ENCODE results near the gene CCDC116. TPM values are rescaled to one million over a fixed set of nuclear protein-coding genes. Genes with fewer than 3 reads are reported as not detected.

The CCDC116 gene
- total RNA-seq, 1 experiment from 2014 or later, result 0.33 TPM

DNA sequence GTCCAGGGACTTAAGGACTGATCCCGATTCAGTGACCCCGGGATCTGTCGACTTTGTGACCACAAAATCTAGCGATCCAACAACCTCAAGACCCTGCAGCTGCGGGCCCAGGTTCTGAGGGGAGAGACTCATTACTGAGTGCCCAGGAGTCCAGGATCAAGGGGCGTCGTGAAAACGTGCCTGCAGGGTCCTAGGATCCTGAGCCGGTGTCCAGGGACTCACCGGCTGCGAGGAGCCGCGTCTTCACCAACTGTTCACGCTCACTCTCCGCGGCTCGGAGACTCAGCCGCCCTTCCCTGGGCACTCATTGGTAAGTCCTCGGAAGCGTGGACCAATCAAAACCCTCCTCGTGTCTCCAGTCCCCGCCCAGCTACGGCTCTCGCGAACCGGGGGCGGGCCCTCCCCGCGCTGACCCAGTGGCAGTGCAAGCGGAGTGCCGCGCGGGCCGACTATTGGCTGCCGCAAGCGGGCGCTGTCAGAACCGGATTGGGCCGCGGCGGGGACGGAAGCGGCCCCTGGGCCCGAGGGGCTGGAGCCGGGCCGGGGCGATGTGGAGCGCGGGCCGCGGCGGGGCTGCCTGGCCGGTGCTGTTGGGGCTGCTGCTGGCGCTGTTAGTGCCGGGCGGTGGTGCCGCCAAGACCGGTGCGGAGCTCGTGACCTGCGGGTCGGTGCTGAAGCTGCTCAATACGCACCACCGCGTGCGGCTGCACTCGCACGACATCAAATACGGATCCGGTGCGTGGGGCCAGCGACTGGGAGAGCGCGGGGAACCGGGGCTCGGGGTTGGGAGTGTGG lies 9.4 kb downstream of the CCDC116 start, which contains the start of gene SDF2L1:
Gene SDF2L1, plus strand, starts transcription at position 514 of the 795 bp plus-strand sequence. Its CDS starts 35 bp downstream, at position 549.
- no peaks in the 10 kb centered on the region for H3K9me3 ChIP-seq (ENCODE audit: insufficient read depth, low read depth)
- H3K9me2 ChIP-seq (ENCODE audit: insufficient read depth), result no peaks in the 10 kb centered on the region
- peak; percentile 93 to 95 for DNase-seq
- BruUV-seq (replicated peaks), result no TSS peak
- H4K20me1 ChIP-seq (ENCODE audit: insufficient read depth), result no peaks in the 10 kb centered on the region; the same call in 1 of the 2 replicates
- ChIA-PET CTCF (interaction anchor here (0.7 to 2.2 kb wide), 3 partner anchors 13 to 34 kb away, joined by 4 to 12 read pairs (median 4); no protein-coding TSS in a partner anchor), POLR2A (ENCODE audit: unreplicated experiment) (interaction anchor here (0.6 to 0.7 kb wide), 3 partner anchors 13 to 670 kb away, joined by 3 to 5 read pairs (median 3); no protein-coding TSS in a partner anchor)
- intact Hi-C loops (cut with micrococcal nuclease; ENCODE audit: unreplicated experiment), result no loop called here
- peak within 1 kb of the TSS; percentile 90 for H3K4me2 ChIP-seq
- H3K4me1 ChIP-seq (replicated peaks; ENCODE audit: insufficient read depth), result no peaks in the 10 kb centered on the region; the same call in 1 of the 2 replicates
- H3K36me3 ChIP-seq (ENCODE audit: low read depth), result no peaks in the 10 kb centered on the region
- peak within 1 kb of the TSS; percentile 74 for H3K27ac ChIP-seq
- H3F3A ChIP-seq (ENCODE audit: insufficient read depth, low read depth), result no peaks in the 10 kb centered on the region
- H3K4me3 ChIP-seq, result peak within 1 kb of the TSS; percentile 67
- H3K79me2 ChIP-seq (ENCODE audit: low read depth), result no peaks in the 10 kb centered on the region
- no peaks in the 10 kb centered on the region for H3K27me3 ChIP-seq (ENCODE audit: insufficient read depth, low read depth)
- TF ChIP-seq, protein P1, sequence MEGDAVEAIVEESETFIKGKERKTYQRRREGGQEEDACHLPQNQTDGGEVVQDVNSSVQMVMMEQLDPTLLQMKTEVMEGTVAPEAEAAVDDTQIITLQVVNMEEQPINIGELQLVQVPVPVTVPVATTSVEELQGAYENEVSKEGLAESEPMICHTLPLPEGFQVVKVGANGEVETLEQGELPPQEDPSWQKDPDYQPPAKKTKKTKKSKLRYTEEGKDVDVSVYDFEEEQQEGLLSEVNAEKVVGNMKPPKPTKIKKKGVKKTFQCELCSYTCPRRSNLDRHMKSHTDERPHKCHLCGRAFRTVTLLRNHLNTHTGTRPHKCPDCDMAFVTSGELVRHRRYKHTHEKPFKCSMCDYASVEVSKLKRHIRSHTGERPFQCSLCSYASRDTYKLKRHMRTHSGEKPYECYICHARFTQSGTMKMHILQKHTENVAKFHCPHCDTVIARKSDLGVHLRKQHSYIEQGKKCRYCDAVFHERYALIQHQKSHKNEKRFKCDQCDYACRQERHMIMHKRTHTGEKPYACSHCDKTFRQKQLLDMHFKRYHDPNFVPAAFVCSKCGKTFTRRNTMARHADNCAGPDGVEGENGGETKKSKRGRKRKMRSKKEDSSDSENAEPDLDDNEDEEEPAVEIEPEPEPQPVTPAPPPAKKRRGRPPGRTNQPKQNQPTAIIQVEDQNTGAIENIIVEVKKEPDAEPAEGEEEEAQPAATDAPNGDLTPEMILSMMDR (conservative IDR thresholded peaks at IDR 0.05), result peak; percentile 47
- TF ChIP-seq EZH2 (IDR thresholded peaks at IDR 0.05; ENCODE audit: low read depth), result no peak
- peak within 1 kb of the TSS; percentile 84 for H2AFZ ChIP-seq

DNA sequence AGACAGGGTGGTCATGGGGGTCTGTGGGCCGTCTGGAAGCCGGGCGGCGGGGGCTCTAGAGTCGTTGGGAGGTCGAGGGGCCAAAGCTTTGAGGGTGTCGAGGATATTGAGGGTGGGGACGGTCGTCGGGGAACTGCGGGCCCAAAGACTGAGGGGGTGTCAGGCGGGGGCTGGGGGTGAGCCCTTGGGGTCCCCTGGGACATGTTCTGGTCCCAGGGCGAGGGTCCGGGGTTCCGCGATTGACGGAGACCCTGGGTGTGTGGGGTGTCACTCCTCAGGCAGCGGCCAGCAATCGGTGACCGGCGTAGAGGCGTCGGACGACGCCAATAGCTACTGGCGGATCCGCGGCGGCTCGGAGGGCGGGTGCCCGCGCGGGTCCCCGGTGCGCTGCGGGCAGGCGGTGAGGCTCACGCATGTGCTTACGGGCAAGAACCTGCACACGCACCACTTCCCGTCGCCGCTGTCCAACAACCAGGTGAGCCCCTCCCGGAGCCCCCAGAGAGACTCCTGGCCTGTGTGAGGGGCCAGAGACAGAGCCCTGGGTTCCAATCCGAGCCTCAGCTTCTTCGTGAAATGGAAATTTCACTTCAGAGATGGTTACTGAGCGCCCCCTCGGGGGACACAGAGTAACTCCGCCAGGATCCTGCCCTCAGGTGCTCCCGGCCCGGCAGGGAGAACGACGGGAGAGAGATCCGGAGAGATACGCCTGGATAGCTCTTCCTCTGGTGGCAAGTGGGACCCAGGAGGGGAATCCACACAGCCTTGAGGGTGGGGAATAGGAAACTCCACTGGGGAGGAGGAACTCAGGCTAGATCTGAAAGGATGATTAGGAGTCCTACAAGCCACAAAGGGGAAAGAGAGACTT lies 10.3 kb downstream of the CCDC116 start:
- Histone ChIP-seq H3F3A (ENCODE audit: insufficient read depth, low read depth) (no peaks in the 10 kb centered on the region), H3K9me3 (ENCODE audit: insufficient read depth, low read depth) (no peaks in the 10 kb centered on the region), H3K79me2 (ENCODE audit: low read depth) (no peaks in the 10 kb centered on the region), H3K27me3 (ENCODE audit: insufficient read depth, low read depth) (no peaks in the 10 kb centered on the region), H3K27ac (peak overlapping the region; percentile 71), H3K4me3 (peak overlapping the region; percentile 67), H2AFZ (peak overlapping the region; percentile 82), H3K4me2 (peak overlapping the region; percentile 85), H3K36me3 (ENCODE audit: low read depth) (no peaks in the 10 kb centered on the region), H3K9me2 (ENCODE audit: insufficient read depth) (no peaks in the 10 kb centered on the region), H3K4me1 (replicated peaks; ENCODE audit: insufficient read depth) (no peaks in the 10 kb centered on the region; the same call in 1 of the 2 replicates), H4K20me1 (ENCODE audit: insufficient read depth) (no peaks in the 10 kb centered on the region; the same call in 1 of the 2 replicates)
- POLR2A ChIA-PET (ENCODE audit: unreplicated experiment), result interaction anchor here (0.6 kb wide), 2 partner anchors 13 to 14 kb away, joined by 4 to 5 read pairs; no protein-coding TSS in a partner anchor
- DNase-seq, result peak; percentile 37 to 44
- BruUV-seq (replicated peaks), result no TSS peak
- CTCF ChIA-PET, result interaction anchor here (0.7 to 2.2 kb wide), 3 partner anchors 14 to 35 kb away, joined by 4 to 12 read pairs (median 4); no protein-coding TSS in a partner anchor
- intact Hi-C loops (cut with micrococcal nuclease; ENCODE audit: unreplicated experiment), result no loop called here
- TF ChIP-seq, protein P1 (conservative IDR thresholded peaks at IDR 0.05), result peak; percentile 68
- no peak for TF ChIP-seq EZH2 (IDR thresholded peaks at IDR 0.05; ENCODE audit: low read depth)
